ENCODE data around the gene RFC5. TPM values are rescaled to one million over a fixed set of nuclear protein-coding genes. Genes with fewer than 3 reads are reported as not detected.

RFC5 gene
- polyA plus RNA-seq, 3 donors: 6.6 to 8.0 (median 7.5) TPM

DNA sequence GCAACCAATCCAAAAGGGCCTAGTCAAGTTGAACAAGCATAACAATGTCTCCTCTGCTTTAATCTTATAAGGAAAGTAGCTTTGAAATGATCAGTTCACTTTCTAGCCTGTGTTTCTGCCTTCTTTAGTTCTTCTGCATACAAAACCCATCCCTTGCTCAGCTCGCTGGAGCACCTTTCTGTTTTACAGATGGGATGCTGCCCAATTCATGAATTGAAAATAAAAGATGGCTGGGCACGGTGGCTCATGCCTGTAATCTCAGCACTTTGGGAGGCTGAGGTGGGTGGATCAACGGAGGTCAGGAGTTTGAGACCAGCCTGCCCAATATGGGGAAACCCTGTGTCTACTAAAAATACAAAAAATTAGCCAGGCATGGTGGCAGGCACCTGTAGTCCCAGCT, 4.5 kb upstream of the RFC5 start:
- Mint-ChIP-seq H3K36me3 (no peaks in the 10 kb centered on the region), H3K27me3 (ENCODE audit: low read depth in 3 of 3) (peaks cover 3 to 13% (median 12%) of the 10 kb centered on the region in 3 donors), H3K4me3 (no peak overlapping the region), H3K27ac (no peak overlapping the region), H3K9me3 (peaks cover 0 to 7% (median 2%) of the 10 kb centered on the region in 7 donors), H3K4me1 (peaks cover 7% of the 10 kb centered on the region)
- Histone ChIP-seq H3K9me3 (replicated peaks in 1 of 2; ENCODE audit: control insufficient read depth in 1 of 2, insufficient read depth in 1 of 2, low read length in 2 of 2) (no peaks in the 10 kb centered on the region), H3K4me3 (replicated peaks in 1 of 3; ENCODE audit: low read depth in 2 of 3, low read length in 3 of 3) (no peak overlapping the region), H3K79me2 (ENCODE audit: insufficient read depth, low read length) (peaks cover 3% of the 10 kb centered on the region), H3K36me3 (replicated peaks in 1 of 2; ENCODE audit: control insufficient read depth in 1 of 2, insufficient read depth in 2 of 2, low read length in 2 of 2) (no peaks in the 10 kb centered on the region), H3K4me2 (replicated peaks; ENCODE audit: extremely low read depth, low read length, poor library complexity, severe bottlenecking) (no peak overlapping the region), H3K4me1 (ENCODE audit: control insufficient read depth in 1 of 2, insufficient read depth in 2 of 2, low read length in 2 of 2) (peaks cover 4 to 6% of the 10 kb centered on the region in 2 donors), H2AFZ (ENCODE audit: insufficient read depth, low read depth, low read length, poor library complexity, severe bottlenecking) (no peak overlapping the region), H3K27ac (ENCODE audit: low read depth in 1 of 2, low read length in 2 of 2) (no peak overlapping the region), H4K20me1 (ENCODE audit: insufficient read depth, low read length) (no peaks in the 10 kb centered on the region), H3K9ac (ENCODE audit: insufficient read depth, low read length, poor library complexity, severe bottlenecking) (no peak overlapping the region), H3K27me3 (ENCODE audit: control insufficient read depth in 2 of 2, insufficient read depth in 2 of 2, low read length in 2 of 2) (no peaks in the 10 kb centered on the region)
- no peak for DNase-seq
- WGBS (ENCODE audit: insufficient coverage): 93% methylated on average over 3 of the region's 3 CpGs
- TF ChIP-seq CTCF (IDR thresholded peaks at IDR 0.05): no peak
- intact Hi-C loops (cut with micrococcal nuclease): no loop called here

DNA sequence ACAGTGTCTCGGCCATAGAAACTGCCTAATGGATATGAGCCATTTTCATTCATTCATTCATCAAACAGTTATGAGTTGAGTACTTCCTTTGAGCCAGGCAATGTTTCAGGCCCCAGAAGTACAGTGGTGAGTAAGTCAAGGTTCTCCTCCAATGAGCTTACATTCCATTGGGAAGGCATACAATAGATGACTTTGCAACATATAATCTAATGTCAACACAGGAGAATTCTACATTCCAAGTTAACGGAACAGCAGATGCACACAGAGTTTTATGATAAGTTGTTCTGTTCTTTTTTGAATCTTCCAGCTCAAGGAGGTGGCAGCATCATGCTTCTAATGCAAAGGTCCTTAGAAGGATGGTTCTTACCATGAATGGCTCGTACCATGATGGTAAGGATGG, 3.2 kb upstream of the RFC5 start:
- H4K20me1 ChIP-seq (ENCODE audit: insufficient read depth, low read length): no peaks in the 10 kb centered on the region
- Mint-ChIP-seq H3K4me3 (no peak overlapping the region), H3K9me3 (peaks cover 0 to 7% (median 2%) of the 10 kb centered on the region in 7 donors), H3K4me1 (peaks cover 13% of the 10 kb centered on the region), H3K27me3 (ENCODE audit: low read depth in 3 of 3) (peaks cover 3 to 12% (median 11%) of the 10 kb centered on the region in 3 donors), H3K27ac (no peak overlapping the region), H3K36me3 (no peaks in the 10 kb centered on the region)
- no peak for DNase-seq
- intact Hi-C loops (cut with micrococcal nuclease): no loop called here
- H3K27ac ChIP-seq (ENCODE audit: low read depth in 1 of 2, low read length in 2 of 2): no peak overlapping the region
- no peaks in the 10 kb centered on the region for H3K9me3 ChIP-seq (replicated peaks in 1 of 2; ENCODE audit: control insufficient read depth in 1 of 2, insufficient read depth in 1 of 2, low read length in 2 of 2)
- H3K9ac ChIP-seq (ENCODE audit: insufficient read depth, low read length, poor library complexity, severe bottlenecking): no peak overlapping the region
- no peaks in the 10 kb centered on the region for H3K27me3 ChIP-seq (ENCODE audit: control insufficient read depth in 2 of 2, insufficient read depth in 2 of 2, low read length in 2 of 2)
- H3K4me1 ChIP-seq (ENCODE audit: control insufficient read depth in 1 of 2, insufficient read depth in 2 of 2, low read length in 2 of 2): peaks cover 13% of the 10 kb centered on the region in 2 donors
- H3K79me2 ChIP-seq (ENCODE audit: insufficient read depth, low read length): peaks cover 14% of the 10 kb centered on the region
- H2AFZ ChIP-seq (ENCODE audit: insufficient read depth, low read depth, low read length, poor library complexity, severe bottlenecking): no peak overlapping the region
- no peak overlapping the region for H3K4me2 ChIP-seq (replicated peaks; ENCODE audit: extremely low read depth, low read length, poor library complexity, severe bottlenecking)
- H3K36me3 ChIP-seq (replicated peaks in 1 of 2; ENCODE audit: control insufficient read depth in 1 of 2, insufficient read depth in 2 of 2, low read length in 2 of 2): no peaks in the 10 kb centered on the region
- 90% methylated on average over 1 of the region's 3 CpGs for WGBS (ENCODE audit: insufficient coverage)
- TF ChIP-seq CTCF (IDR thresholded peaks at IDR 0.05): no peak
- no peak overlapping the region for H3K4me3 ChIP-seq (replicated peaks in 1 of 3; ENCODE audit: low read depth in 2 of 3, low read length in 3 of 3)

Data from CD14-positive monocyte (primary cell).